ENCODE data around the gene BTAF1.

GRCh38 chr10:91896212-91896756, 27.3 kb upstream of the BTAF1 start:
- TF ChIP-seq POLR2A (IDR thresholded peaks at IDR 0.05; ENCODE audit: low read length): no peak
- no peak for TF ChIP-seq GATA1 (IDR thresholded peaks at IDR 0.05; ENCODE audit: low read depth, low read length)

Data from erythroblast (primary cell).